ENCODE results near the gene GIPC3.

GIPC3 gene

GRCh38 chr19:3604227-3604986, 19.1 kb downstream of the GIPC3 start:
- no peak overlapping the region for H3K27ac ChIP-seq (ENCODE audit: low read length)
- H3K4me3 ChIP-seq (ENCODE audit: low read length) = no peak overlapping the region
- H3K9me3 ChIP-seq (ENCODE audit: control insufficient read depth, low read depth, low read length) = no peaks in the 10 kb centered on the region
- H3K27me3 ChIP-seq (ENCODE audit: control insufficient read depth, insufficient read depth, low read length) = peaks cover 15% of the 10 kb centered on the region
- H3K9ac ChIP-seq (ENCODE audit: low read length) = no peak overlapping the region
- H3K4me1 ChIP-seq (ENCODE audit: control insufficient read depth, low read depth, low read length) = no peaks in the 10 kb centered on the region
- H3K36me3 ChIP-seq (ENCODE audit: control insufficient read depth, low read depth, low read length) = no peaks in the 10 kb centered on the region

- Histone ChIP-seq H3K9ac (ENCODE audit: low read length) (no peak overlapping the region), H3K9me3 (ENCODE audit: control insufficient read depth, low read depth, low read length) (no peaks in the 10 kb centered on the region), H3K36me3 (ENCODE audit: control insufficient read depth, low read depth, low read length) (no peaks in the 10 kb centered on the region), H3K27me3 (ENCODE audit: control insufficient read depth, insufficient read depth, low read length) (peaks cover 15% of the 10 kb centered on the region), H3K27ac (ENCODE audit: low read length) (no peak overlapping the region), H3K4me3 (ENCODE audit: low read length) (no peak overlapping the region), H3K4me1 (ENCODE audit: control insufficient read depth, low read depth, low read length) (no peaks in the 10 kb centered on the region)
These were observed 19.7 kb downstream of the GIPC3 start for GRCh38 chr19:3604987-3605343.

GRCh38 chr19:3605361-3605760, 20.1 kb downstream of the GIPC3 start:
- Histone ChIP-seq H3K27me3 (ENCODE audit: control insufficient read depth, insufficient read depth, low read length) (peaks cover 15% of the 10 kb centered on the region), H3K27ac (ENCODE audit: low read length) (no peak overlapping the region), H3K9me3 (ENCODE audit: control insufficient read depth, low read depth, low read length) (no peaks in the 10 kb centered on the region), H3K4me3 (ENCODE audit: low read length) (no peak overlapping the region), H3K4me1 (ENCODE audit: control insufficient read depth, low read depth, low read length) (no peaks in the 10 kb centered on the region), H3K9ac (ENCODE audit: low read length) (no peak overlapping the region), H3K36me3 (ENCODE audit: control insufficient read depth, low read depth, low read length) (no peaks in the 10 kb centered on the region)

GRCh38 chr19:3605770-3606169, 20.5 kb downstream of the GIPC3 start:
- Histone ChIP-seq H3K4me3 (ENCODE audit: low read length) (no peak overlapping the region), H3K9ac (ENCODE audit: low read length) (no peak overlapping the region), H3K9me3 (ENCODE audit: control insufficient read depth, low read depth, low read length) (no peaks in the 10 kb centered on the region)

GRCh38 chr19:3606174-3606689, 21.0 kb downstream of the GIPC3 start:
- no peak overlapping the region for H3K9ac ChIP-seq (ENCODE audit: low read length)
- H3K4me3 ChIP-seq (ENCODE audit: low read length) = peak overlapping the region; percentile 51
- H3K9me3 ChIP-seq (ENCODE audit: control insufficient read depth, low read depth, low read length) = no peaks in the 10 kb centered on the region
- no peak overlapping the region for H3K27ac ChIP-seq (ENCODE audit: low read length)
- H3K4me1 ChIP-seq (ENCODE audit: control insufficient read depth, low read depth, low read length) = no peaks in the 10 kb centered on the region
- H3K36me3 ChIP-seq (ENCODE audit: control insufficient read depth, low read depth, low read length) = no peaks in the 10 kb centered on the region
- peaks cover 15% of the 10 kb centered on the region for H3K27me3 ChIP-seq (ENCODE audit: control insufficient read depth, insufficient read depth, low read length)

More at GRCh38 chr19:3605770-3606169, 20.5 kb downstream of the GIPC3 start:
- Histone ChIP-seq H3K27ac (ENCODE audit: low read length) (no peak overlapping the region), H3K27me3 (ENCODE audit: control insufficient read depth, insufficient read depth, low read length) (peaks cover 15% of the 10 kb centered on the region), H3K36me3 (ENCODE audit: control insufficient read depth, low read depth, low read length) (no peaks in the 10 kb centered on the region), H3K4me1 (ENCODE audit: control insufficient read depth, low read depth, low read length) (no peaks in the 10 kb centered on the region)

- no peaks in the 10 kb centered on the region for H3K9me3 ChIP-seq (ENCODE audit: control insufficient read depth, low read depth, low read length)
- no peak within 1 kb of the TSS for H3K9ac ChIP-seq (ENCODE audit: low read length)
- H3K27me3 ChIP-seq (ENCODE audit: control insufficient read depth, insufficient read depth, low read length) = peaks cover 15% of the 10 kb centered on the region
- H3K27ac ChIP-seq (ENCODE audit: low read length) = no peak within 1 kb of the TSS
- peak within 1 kb of the TSS; percentile 51 for H3K4me3 ChIP-seq (ENCODE audit: low read length)
- H3K36me3 ChIP-seq (ENCODE audit: control insufficient read depth, low read depth, low read length) = peaks cover 3% of the 10 kb centered on the region
- no peaks in the 10 kb centered on the region for H3K4me1 ChIP-seq (ENCODE audit: control insufficient read depth, low read depth, low read length)
These were observed 21.5 kb downstream of the GIPC3 start, which contains the start of gene TBXA2R for GRCh38 chr19:3606690-3607289. Gene TBXA2R, minus strand, starts transcription at chr19:3606875. Its CDS starts 6,241 bp downstream, at chr19:3600634.

- H3K36me3 ChIP-seq (ENCODE audit: control insufficient read depth, low read depth, low read length) = peaks cover 6% of the 10 kb centered on the region
- no peak overlapping the region for H3K27ac ChIP-seq (ENCODE audit: low read length)
- H3K9ac ChIP-seq (ENCODE audit: low read length) = no peak overlapping the region
- no peaks in the 10 kb centered on the region for H3K4me1 ChIP-seq (ENCODE audit: control insufficient read depth, low read depth, low read length)
- H3K27me3 ChIP-seq (ENCODE audit: control insufficient read depth, insufficient read depth, low read length) = peaks cover 15% of the 10 kb centered on the region
- H3K9me3 ChIP-seq (ENCODE audit: control insufficient read depth, low read depth, low read length) = no peaks in the 10 kb centered on the region
- H3K4me3 ChIP-seq (ENCODE audit: low read length) = peak overlapping the region; percentile 51
These were observed 22.2 kb downstream of the GIPC3 start for GRCh38 chr19:3607303-3608078.

- Histone ChIP-seq H3K4me1 (ENCODE audit: control insufficient read depth, low read depth, low read length) (no peaks in the 10 kb centered on the region), H3K27ac (ENCODE audit: low read length) (no peak overlapping the region), H3K9me3 (ENCODE audit: control insufficient read depth, low read depth, low read length) (no peaks in the 10 kb centered on the region), H3K4me3 (ENCODE audit: low read length) (peak overlapping the region; percentile 51), H3K27me3 (ENCODE audit: control insufficient read depth, insufficient read depth, low read length) (peaks cover 15% of the 10 kb centered on the region), H3K9ac (ENCODE audit: low read length) (no peak overlapping the region), H3K36me3 (ENCODE audit: control insufficient read depth, low read depth, low read length) (peaks cover 6% of the 10 kb centered on the region)
These were observed 22.9 kb downstream of the GIPC3 start for GRCh38 chr19:3608079-3608641.

- Histone ChIP-seq H3K4me1 (ENCODE audit: control insufficient read depth, low read depth, low read length) (no peaks in the 10 kb centered on the region), H3K4me3 (ENCODE audit: low read length) (no peak overlapping the region), H3K9me3 (ENCODE audit: control insufficient read depth, low read depth, low read length) (no peaks in the 10 kb centered on the region), H3K36me3 (ENCODE audit: control insufficient read depth, low read depth, low read length) (peaks cover 6% of the 10 kb centered on the region), H3K9ac (ENCODE audit: low read length) (no peak overlapping the region), H3K27ac (ENCODE audit: low read length) (no peak overlapping the region), H3K27me3 (ENCODE audit: control insufficient read depth, insufficient read depth, low read length) (peaks cover 15% of the 10 kb centered on the region)
These were observed 23.6 kb downstream of the GIPC3 start for GRCh38 chr19:3608750-3609322.

GRCh38 chr19:3609779-3610719, 24.8 kb downstream of the GIPC3 start:
- Histone ChIP-seq H3K4me1 (ENCODE audit: control insufficient read depth, low read depth, low read length) (no peaks in the 10 kb centered on the region), H3K36me3 (ENCODE audit: control insufficient read depth, low read depth, low read length) (peaks cover 6% of the 10 kb centered on the region), H3K27ac (ENCODE audit: low read length) (no peak overlapping the region), H3K27me3 (ENCODE audit: control insufficient read depth, insufficient read depth, low read length) (peaks cover 13% of the 10 kb centered on the region), H3K9me3 (ENCODE audit: control insufficient read depth, low read depth, low read length) (no peaks in the 10 kb centered on the region), H3K4me3 (ENCODE audit: low read length) (no peak overlapping the region), H3K9ac (ENCODE audit: low read length) (no peak overlapping the region)

Data from iPS-18a (cell line).